ENCODE results near the gene ONECUT3.

Gene ONECUT3

GRCh38 chr19:1742989-1743696 lies 10.2 kb upstream of the ONECUT3 start:
- no peak for DNase-seq

GRCh38 chr19:1744133-1744665 lies 9.1 kb upstream of the ONECUT3 start:
- no peak for DNase-seq

- DNase-seq: no peak
Measured at GRCh38 chr19:1744822-1745563, 8.3 kb upstream of the ONECUT3 start.

GRCh38 chr19:1745589-1746031 lies 7.7 kb upstream of the ONECUT3 start:
- DNase-seq: no peak

- no peak for DNase-seq
Measured at GRCh38 chr19:1746401-1747284, 6.7 kb upstream of the ONECUT3 start.

DNA sequence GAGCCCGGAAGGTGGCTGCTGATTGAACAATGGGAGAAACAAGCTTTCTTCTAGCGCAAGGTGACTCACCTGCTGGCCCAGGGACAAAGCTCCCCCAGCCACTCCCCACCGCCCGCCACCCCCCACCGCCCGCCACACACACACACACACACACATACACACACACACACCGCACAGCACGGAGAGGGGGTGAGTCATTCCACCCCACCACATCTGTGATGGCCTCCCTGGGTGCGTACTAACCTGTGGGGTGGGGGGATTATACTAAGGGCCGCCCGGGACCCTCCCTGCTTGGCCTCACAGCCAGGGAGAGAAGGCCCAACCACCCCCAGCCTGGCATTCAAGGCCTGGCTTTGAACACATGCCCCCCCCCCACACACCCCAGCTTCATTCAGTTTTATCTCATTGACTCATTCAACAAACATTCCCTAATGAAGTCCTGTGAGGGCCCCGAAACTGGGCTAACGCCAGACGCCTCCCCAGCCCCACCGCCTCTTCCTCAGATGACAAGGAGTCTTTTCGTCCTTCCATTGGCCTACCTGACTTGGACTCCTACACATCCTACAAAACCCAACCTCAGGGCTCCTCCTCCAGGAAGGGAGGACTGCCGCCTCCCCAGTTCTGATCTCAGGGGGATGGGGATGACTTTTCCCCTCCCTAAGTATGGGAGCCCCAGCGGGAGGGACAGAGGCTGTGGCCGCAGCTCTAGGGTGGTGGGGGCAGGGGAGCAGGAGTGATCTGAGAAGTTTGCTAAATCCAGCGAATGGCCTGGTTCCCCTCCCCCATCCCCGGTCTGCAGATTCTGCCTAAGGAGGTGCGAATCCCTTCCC lies 5.8 kb upstream of the ONECUT3 start:
- DNase-seq: peak; percentile 55

- DNase-seq: no peak
Measured at GRCh38 chr19:1748115-1748872, 5.0 kb upstream of the ONECUT3 start.

DNA sequence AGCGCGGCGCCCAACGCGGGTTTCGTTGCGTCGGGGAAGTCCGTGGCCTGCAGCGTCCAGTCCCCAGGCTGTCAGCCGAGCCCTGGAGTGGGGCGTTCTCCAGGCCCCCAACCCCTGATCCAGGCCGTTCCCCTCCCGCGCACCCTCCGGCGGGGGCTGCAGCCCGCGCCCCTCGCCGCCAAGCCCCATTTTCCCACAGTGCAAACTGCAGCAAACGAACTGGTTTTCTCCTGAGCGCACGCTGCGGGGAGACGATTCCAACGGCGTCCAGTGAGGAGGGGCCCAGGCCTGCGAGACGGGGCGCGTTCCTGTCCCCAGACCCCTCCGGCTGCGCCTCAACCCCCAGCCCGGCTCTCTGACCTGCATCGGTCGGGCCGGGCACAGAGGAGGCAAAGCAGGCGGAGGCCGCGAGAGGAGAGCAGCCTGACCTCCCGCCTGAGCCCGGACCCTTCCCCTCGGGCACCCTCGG lies 4.4 kb upstream of the ONECUT3 start:
- no peak for DNase-seq

GRCh38 chr19:1749373-1750342 lies 3.6 kb upstream of the ONECUT3 start:
- no peak for DNase-seq

GRCh38 chr19:1750343-1751021 lies 2.8 kb upstream of the ONECUT3 start:
- no peak for DNase-seq

DNA sequence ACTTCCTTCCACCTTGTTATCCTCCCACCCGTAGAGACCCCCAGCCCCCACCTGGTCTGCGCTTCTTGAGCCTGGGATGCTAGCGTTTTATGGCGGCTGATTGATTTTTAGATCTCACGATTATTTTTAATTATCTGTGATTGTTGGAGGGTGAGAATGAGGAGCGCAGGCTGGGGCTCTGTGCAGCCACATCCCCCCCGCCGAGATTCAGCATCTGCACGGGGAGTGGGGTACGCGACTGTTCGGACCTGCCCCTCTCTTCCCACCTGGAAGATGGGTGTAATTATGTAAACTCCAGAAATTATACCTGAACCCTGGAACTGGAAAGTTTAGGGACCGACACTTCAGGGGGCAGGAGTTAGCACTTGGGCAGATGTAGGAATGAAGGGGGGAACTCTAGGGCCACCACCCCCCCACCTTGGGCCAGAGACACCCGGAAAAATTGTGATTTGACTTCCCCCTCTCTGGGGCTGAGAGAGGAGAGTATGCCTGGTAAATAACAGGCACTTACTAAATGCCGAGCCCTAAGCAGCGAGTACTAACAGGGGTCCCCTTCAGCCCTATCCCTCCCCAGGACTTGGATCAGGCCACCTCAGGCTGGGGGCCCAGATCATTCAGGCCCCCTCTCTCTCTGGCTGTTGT lies 1.8 kb upstream of the ONECUT3 start:
- DNase-seq: no peak

GRCh38 chr19:1752009-1752756 lies 1.1 kb upstream of the ONECUT3 start:
- DNase-seq: no peak

- DNase-seq: no peak
Measured at GRCh38 chr19:1754018-1754635, 821 bp downstream of the ONECUT3 start.

DNA sequence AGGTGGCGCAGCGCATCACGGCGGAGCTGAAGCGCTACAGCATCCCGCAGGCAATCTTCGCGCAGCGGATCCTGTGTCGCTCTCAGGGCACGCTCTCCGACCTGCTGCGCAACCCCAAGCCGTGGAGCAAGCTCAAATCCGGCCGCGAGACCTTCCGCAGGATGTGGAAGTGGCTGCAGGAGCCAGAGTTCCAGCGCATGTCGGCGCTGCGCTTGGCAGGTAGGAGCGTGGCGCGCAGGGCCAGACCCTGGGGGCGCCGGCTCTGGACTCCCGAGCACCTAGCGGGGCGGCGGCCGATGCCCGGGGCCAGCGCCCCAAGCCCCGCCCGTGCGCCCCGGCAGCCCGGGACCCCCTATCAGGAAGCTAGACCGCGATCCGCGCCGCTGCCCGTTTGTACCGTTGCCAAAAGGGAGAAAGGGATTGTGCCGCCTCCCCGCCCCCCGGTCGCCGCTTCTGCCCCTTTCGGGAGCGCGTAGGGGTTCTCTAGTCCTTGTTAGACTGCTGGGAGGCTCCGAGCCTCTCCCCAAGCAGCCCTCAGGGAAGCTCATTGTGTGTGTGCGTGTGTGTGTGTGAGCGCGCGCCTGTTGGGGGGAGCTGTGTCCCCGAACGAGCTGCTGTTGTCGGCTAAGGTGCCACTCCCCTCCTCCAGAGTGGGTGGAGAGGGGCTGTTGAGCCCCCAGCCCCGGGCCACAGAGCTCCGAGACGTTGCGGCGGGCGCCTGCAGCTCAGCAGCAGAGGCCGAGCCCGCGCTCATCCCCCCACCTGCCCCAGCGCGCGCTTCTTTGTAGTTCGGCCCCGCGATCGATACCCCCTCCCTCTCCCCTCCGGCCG lies 1.5 kb downstream of the ONECUT3 start:
- DNase-seq: peak; percentile 45

GRCh38 chr19:1755467-1756171 lies 2.3 kb downstream of the ONECUT3 start:
- DNase-seq: no peak

DNA sequence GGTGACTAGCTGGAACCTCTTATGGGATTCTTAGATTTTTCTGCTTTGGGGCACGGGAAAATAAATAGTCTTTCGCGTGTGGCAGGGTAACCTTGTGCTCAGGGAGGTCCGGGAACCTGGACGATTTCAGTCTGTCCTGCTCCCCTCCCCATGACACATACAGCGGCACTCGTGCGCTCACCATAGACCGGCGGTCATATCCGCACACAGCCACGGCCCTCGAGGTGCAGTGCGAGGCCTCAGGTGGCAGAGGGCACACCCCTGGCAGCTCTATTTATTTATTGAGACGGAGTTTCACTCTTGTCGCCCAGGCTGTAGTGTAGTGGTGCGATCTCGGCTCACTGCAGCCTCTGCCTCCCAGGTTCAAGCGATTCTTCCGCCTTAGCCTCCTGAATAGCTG lies 3.0 kb downstream of the ONECUT3 start:
- no peak for DNase-seq
